Ovary (tissue), 9 donors: ENCODE results near the gene OR9Q2. TPM values are rescaled to one million over a fixed set of nuclear protein-coding genes. Genes with fewer than 3 reads are reported as not detected.
"Not testable (repeated sequence)": the region's sequence is repeated elsewhere in the genome, so short reads cannot be mapped to it uniquely, and the experiment has no call there.

ENCODE experiments used
- DNase-seq, 5 donors: peaks; one replicate each; pipeline ENCODE4 v3.0.0-alpha.2; 2019 to 2020
- H3K27ac ChIP-seq, 2 donors: fragments of 200-600 bp; one replicate each; pipeline versions ENCODE4 v1.5.1 to v1.8.0; 2019 to 2022
- H3K27me3 ChIP-seq: fragments of 200-600 bp; one replicate; pipeline ENCODE4 v1.8.0; 2022
- H3K36me3 ChIP-seq: fragments of 200-600 bp; sonication (generic); one replicate; pipeline ENCODE4 v1.5.1; 2019
- H3K4me1 ChIP-seq: one replicate; pipeline ENCODE4 v1.8.1; 2013; ENCODE audit warnings: mild to moderate bottlenecking, moderate library complexity; ENCODE audit not compliant: insufficient read depth
- H3K4me3 ChIP-seq: fragments of 200-600 bp; sonication (generic); one replicate; pipeline ENCODE4 v1.5.1; 2017
- H3K9me3 ChIP-seq, 2 donors: fragments of 200-600 bp in 1 of 2; sonication (generic) in 1 of 2; one replicate each; pipeline versions ENCODE4 v1.5.1 to v1.8.1; 2013 to 2019; ENCODE audit warnings: mild to moderate bottlenecking in 1 of 2, moderate library complexity in 1 of 2
- CTCF ChIP-seq, 3 donors: fragments of 450-650 bp in 2 of 3; fragments of 200-600 bp in 1 of 3; IDR thresholded peaks; one replicate each; pipeline versions ENCODE4 v1.5.1 to v1.8.0; 2016 to 2022; ENCODE audit warnings: antibody characterized with exemption in 3 of 3, mild to moderate bottlenecking in 1 of 3
- EP300 ChIP-seq: sonication (generic); formaldehyde crosslinking; IDR thresholded peaks from one replicate; pipeline ENCODE4 v1.6.1; 2017; ENCODE audit warnings: antibody characterized with exemption
- POLR2A ChIP-seq: fragments of 450-650 bp; IDR thresholded peaks from one replicate; pipeline ENCODE4 v1.6.1; 2017; ENCODE audit warnings: antibody characterized with exemption, mild to moderate bottlenecking, moderate library complexity
- WGBS, 3 donors: extraction: QIAGEN DNeasy Blood & Tissue Kit in 1 of 3; methylation state at CpG; one replicate each; pipeline versions ENCODE4 v1.1.5 to v1.1.7; 2013 to 2017; 5-methylcytosine and 5-hydroxymethylcytosine counted together
- intact Hi-C, 4 donors: fragments of 100-400 bp; cut with DNase I; formaldehyde crosslinking; loops; one replicate each; pipeline versions ENCODE4 v1.11.0 to v1.15.1; 2022 to 2023
- polyA plus RNA-seq, 2 donors: library from polyadenylated mRNA; stranded (reverse); fragments of 200-250 nt in 1 of 2; fragments of 350-450 nt in 1 of 2; fragmentation: Illumina TruSeq in 1 of 2; extraction: RNeasy Lipid Tissue Mini Kit (QIAGEN cat#74804) in 1 of 2; gene quantifications; one replicate each; pipeline ENCODE4 v1.2.3, GENCODE V29; 2013 to 2014
- total RNA-seq, 7 donors: library from RNA; depleted of rRNA in 2 of 7; stranded (reverse); fragments of >200 nt in 2 of 7; fragmentation: NEBNext Ultra II Directional in 3 of 7; extraction: Animal tissue kit (Norgen Biotek cat#: 25700) in 3 of 7; gene quantifications; one replicate each; pipeline versions ENCODE4 v1.1.0 to v1.2.4, GENCODE V29; 2016 to 2023
- donor health status: DM: no; HTN: no; CAD: no; lungs with moderate emphysema.
- donor health status: DM: no; HTN: no; CAD: no.
- donor health status: Bipolar disorder and iron deficiency.
- donor health status: DM: yes; HTN: yes; CAD: no.
- donor health status: DM: no; HTN: no; CAD: no.
- donor health status: DM: yes; HTN: yes; CAD: no.

Gene OR9Q2
- total and polyA plus RNA-seq, 9 donors: not detected

- WGBS, 3 donors: 37 to 60% (median 52%) methylated on average over 1 of the region's 1 CpG
- no peaks in the 10 kb centered on the region for H3K27me3 ChIP-seq
- TF ChIP-seq EP300: no peak
- no peak for TF ChIP-seq CTCF (IDR thresholded peaks at IDR 0.05)
- TF ChIP-seq POLR2A: no peak
- H3K9me3 ChIP-seq: no peaks in the 10 kb centered on the region
- no peaks in the 10 kb centered on the region for H3K4me1 ChIP-seq
- no peak for DNase-seq
- no peak overlapping the region for H3K4me3 ChIP-seq
- no peak overlapping the region for H3K27ac ChIP-seq
- intact Hi-C loops: no loop called here
- H3K36me3 ChIP-seq: no peaks in the 10 kb centered on the region
Measured at GRCh38 chr11:58199271-58199670, 10.4 kb downstream of the OR9Q2 start.

- Histone ChIP-seq H3K27ac (no peak within 1 kb of the TSS), H3K36me3 (no peaks in the 10 kb centered on the region), H3K4me3 (no peak within 1 kb of the TSS), H3K27me3 (no peaks in the 10 kb centered on the region), H3K9me3 (no peaks in the 10 kb centered on the region), H3K4me1 (no peaks in the 10 kb centered on the region)
- TF ChIP-seq CTCF (IDR thresholded peaks at IDR 0.05) (no peak), EP300 (no peak), POLR2A (no peak)
- DNase-seq: no peak
- intact Hi-C loops: no loop called here
Measured at GRCh38 chr11:58204042-58204441, 15.2 kb downstream of the OR9Q2 start, which contains the start of gene OR1S2. Gene OR1S2 (minus strand): TSS chr11:58204142. CDS start chr11:58204142, 0 bp downstream.

GRCh38 chr11:58212420-58212819 is 23.6 kb downstream of the OR9Q2 start, which contains the start of gene OR1S1:
Gene OR1S1 (plus strand): TSS chr11:58212720.
- H3K4me3 ChIP-seq, intact Hi-C loops, H3K27me3 ChIP-seq, H3K36me3 ChIP-seq, H3K9me3 ChIP-seq, H3K27ac ChIP-seq, DNase-seq, H3K4me1 ChIP-seq: not testable (repeated sequence)
- WGBS, 3 donors: 68 to 78% (median 75%) methylated on average over 2 of the region's 2 CpGs

GRCh38 chr11:58216476-58216875 is 27.6 kb downstream of the OR9Q2 start:
- intact Hi-C loops: no loop called here
- no peak for DNase-seq
- no peaks in the 10 kb centered on the region for H3K36me3 ChIP-seq
- H3K4me1 ChIP-seq: no peaks in the 10 kb centered on the region
- H3K4me3 ChIP-seq: no peak overlapping the region
- H3K9me3 ChIP-seq: no peaks in the 10 kb centered on the region
- TF ChIP-seq CTCF (IDR thresholded peaks at IDR 0.05): no peak
- TF ChIP-seq EP300: no peak
- no peak for TF ChIP-seq POLR2A
- H3K27me3 ChIP-seq: no peaks in the 10 kb centered on the region
- no peak overlapping the region for H3K27ac ChIP-seq

- H3K4me1 ChIP-seq: no peaks in the 10 kb centered on the region
- TF ChIP-seq CTCF (IDR thresholded peaks at IDR 0.05) (no peak), POLR2A (no peak), EP300 (no peak)
- no peaks in the 10 kb centered on the region for H3K36me3 ChIP-seq
- no peak for DNase-seq
- H3K9me3 ChIP-seq: no peaks in the 10 kb centered on the region
- no peaks in the 10 kb centered on the region for H3K27me3 ChIP-seq
- intact Hi-C loops: no loop called here
- H3K4me3 ChIP-seq: no peak overlapping the region
- WGBS, 3 donors: 71 to 76% (median 71%) methylated on average over 7 of the region's 7 CpGs
- no peak overlapping the region for H3K27ac ChIP-seq
Measured at GRCh38 chr11:58222721-58223120, 33.9 kb downstream of the OR9Q2 start.
